HG03039 (cell line): ENCODE measurements around the gene TAAR2.
"Not testable (repeated sequence)": the region's sequence is repeated elsewhere in the genome, so short reads cannot be mapped to it uniquely, and the experiment has no call there.

Source experiments
- ATAC-seq: cut with Tn5 transposase; IDR thresholded peaks from one replicate; pipeline ENCODE4 v1.9.1; 2021; ENCODE audit warnings: mild to moderate bottlenecking, moderate library complexity; ENCODE audit not compliant: unreplicated experiment

The TAAR2 gene

DNA sequence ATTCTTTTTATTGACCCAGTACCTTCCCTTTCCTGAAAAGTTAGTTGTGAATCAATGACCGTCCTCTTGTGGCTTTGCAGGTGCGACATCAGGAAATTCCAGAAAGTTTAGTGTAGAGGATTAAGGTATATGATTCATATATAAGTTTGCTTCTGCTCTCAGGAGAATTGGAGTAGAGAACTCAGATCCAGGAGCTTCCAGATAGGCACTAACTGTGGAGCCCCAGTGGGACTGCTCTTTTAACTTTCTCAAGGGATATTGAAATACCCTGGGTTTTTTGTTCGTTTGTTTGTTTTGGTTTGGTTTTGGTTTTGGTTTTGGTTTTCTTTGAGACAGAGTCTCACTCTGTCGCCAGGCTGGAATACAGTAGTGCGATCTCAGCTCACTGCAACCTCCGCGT, 9.5 kb downstream of the TAAR2 start:
- no peak for ATAC-seq

DNA sequence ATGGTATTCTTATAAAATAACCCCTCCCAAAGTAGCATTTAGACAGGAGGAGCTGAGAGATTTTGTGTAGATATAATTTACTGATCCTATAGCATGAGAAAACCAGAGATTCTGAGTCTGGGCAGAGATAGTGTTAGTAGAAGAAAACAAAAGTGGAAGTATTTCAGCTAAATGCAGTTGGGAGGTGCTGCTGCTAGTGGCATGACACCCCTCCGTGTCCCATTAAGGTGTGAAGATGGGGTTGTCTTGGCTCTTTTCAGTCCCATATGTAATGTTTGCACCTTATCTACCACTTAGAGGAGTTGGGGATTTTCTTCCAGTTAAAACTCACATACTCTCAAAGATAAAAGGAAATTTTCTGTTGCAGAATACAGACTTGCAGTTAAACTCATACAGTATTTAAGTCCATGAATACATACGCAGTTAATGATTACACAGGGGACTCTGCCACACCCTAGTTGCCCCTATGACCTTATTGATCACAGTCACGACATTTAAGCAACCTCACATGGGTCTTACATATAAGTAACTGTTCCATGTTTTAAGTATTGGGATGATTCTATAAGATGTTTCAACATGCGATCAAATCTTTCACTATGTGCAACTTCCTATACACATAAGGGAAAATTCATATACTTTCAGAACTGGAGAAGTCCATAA, 11.5 kb downstream of the TAAR2 start:
- no peak for ATAC-seq

- ATAC-seq, result no peak
These were observed 12.5 kb downstream of the TAAR2 start for GRCh38 chr6:132611616-132612015.

DNA sequence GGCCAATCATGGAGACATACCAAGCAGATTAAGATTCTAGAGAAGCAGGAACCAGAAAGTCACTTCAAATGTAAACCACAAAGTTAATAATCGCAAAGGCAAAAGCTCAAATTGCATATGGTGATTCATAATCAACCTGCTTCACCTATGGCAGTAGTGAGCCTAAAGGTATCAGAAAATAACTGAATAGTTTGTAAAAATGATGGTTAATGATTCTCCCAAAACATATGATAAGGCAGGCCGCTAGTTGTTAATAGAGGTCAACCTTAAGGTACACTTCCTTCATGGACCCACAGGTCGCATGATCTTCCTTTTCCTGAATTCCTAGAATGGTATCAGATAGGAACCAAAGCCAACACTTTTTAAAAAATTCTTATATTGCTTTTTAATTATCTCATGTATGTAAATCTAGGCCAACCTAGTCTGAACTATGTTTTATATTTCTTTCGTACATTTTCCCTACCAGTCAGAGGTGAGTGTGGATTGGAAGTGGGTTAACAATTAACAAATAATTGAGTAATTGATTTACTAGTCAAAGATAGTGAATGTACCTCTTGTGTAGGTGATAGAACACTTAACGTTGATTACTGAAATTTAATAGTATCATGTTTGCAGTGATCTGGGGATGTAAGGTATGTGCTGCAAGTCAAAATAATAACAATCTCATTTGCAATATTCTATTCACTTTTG, 16.4 kb downstream of the TAAR2 start:
- ATAC-seq, result no peak

DNA sequence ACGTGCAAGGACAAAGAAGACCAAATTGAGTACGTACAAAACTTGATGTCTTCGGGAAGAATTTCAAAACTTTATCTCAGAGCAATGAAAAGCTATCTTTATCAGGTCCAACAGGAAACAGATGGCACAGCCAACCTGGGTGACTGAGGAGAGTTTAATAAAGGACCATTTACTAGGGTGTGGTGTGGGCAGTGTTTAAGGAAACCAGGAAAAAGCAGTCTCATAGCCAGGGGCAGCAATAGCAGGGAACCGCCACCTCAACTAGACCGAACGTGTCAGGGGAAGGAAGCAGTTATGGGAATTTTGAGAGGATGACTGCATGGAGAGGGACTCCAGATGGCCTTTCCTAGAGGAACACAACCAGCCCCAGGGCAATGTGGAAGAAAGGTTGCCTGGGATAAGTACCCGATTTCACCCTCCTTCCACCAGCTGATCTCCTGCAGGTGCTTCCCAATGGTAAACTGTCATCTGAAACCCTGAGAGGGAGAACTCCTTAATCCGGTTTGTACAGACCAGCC, 19.4 kb downstream of the TAAR2 start:
- no peak for ATAC-seq

- ATAC-seq, result not testable (repeated sequence)
These were observed 23.2 kb downstream of the TAAR2 start for GRCh38 chr6:132600900-132601299.

- no peak for ATAC-seq
These were observed 25.6 kb downstream of the TAAR2 start for GRCh38 chr6:132598473-132598872.

DNA sequence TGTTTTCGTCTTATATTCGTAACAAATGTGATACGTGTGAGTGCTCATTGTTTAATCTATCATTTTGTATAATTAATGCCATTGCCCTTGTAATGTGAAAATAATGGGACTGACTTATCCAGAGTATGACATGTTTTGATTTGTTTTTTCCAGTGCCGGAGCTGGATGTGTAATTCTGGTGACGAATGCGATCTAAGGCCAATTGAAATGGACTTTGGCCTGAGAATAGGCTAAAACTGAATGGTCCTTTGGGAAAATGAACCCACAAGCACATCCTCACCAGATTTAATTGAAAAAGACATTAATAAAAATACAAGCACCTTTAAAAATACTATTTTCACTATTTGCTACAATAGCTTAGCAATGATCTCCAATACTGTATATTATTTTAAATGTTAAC, 27.9 kb downstream of the TAAR2 start:
- no peak for ATAC-seq

DNA sequence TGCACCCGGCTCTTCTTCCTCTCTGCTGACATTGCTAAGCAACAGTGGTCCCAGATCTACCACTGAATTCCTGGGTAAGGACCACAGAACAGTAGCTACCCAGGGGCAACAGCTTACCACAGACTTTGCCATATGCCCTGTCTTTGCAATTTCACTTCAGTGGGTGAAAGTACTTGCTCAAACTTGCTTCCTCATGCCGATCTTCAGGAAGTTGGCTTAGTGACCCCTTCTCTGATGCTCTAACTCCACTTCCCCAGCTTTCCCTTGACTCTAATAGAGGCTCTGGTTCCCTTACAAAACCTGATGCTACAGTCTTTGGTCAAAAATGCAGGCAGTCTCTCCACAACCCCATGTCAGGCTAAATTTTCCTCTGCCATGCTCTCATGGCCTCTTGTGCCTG, 31.2 kb downstream of the TAAR2 start:
- no peak for ATAC-seq

DNA sequence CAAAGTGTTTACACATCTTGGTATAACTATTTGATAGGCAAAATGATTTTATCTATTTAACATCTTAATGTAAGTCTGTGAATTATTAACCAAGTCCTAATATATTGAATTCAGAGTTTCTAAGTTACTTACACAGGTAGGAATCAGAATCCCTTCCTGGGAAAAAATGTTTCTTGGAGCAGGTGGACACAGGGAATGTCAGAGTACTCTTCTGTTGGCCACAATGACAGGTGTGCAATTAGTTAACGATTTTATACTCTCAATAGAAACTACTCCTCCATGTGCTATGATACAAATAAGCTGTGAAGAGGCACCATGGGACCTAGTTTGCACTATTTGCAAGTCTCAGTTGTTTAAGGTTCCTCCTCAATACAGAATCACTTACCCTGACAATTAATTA, 33.7 kb downstream of the TAAR2 start:
- ATAC-seq, result no peak

GRCh38 chr6:132589454-132589853, 34.6 kb downstream of the TAAR2 start, which contains the start of gene TAAR5:
TSS of gene TAAR5 (minus strand) at chr6:132589741. CDS start at chr6:132589686, 55 bp downstream.
- no peak for ATAC-seq

GRCh38 chr6:132587424-132587823, 36.7 kb downstream of the TAAR2 start:
- ATAC-seq, result no peak

DNA sequence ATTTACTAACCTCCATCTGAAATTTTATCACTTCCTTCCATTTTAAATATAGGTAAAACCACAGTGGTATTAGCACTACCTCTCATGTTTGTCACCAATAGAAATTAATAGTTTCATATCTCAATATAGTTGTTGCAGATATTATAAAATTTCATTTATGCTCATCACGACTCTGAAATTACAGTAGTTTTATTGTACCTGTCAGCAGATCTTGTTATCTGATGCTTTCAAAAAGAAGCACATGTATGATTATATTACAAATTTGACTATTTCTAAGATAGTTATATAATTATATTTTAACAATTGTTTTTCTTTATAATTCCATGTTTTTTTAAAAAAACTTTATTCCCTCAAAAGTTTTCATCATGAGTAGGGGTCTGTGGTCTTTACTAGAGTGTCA, 39.4 kb downstream of the TAAR2 start:
- no peak for ATAC-seq

DNA sequence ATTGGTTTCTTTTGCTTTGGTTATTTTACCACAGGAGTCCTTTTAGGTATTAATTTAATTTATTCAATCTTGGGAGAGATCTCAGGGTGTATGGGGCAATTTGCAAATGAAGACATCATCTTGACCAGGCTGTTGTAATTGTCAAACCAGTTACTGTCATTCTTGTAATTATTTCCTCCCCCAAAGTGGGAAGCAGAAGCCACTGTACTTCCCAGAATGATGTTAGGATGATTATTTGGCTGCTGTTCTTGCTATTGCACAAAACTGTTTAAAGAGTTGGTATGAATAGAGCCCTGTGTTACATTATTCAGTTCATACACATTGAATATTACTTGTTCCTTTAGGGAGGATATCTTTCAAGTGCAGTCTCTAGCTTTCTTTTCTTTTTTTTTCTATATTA, 52.3 kb downstream of the TAAR2 start:
- ATAC-seq, result no peak

- no peak for ATAC-seq
These were observed 53.8 kb downstream of the TAAR2 start, which contains the start of gene TAAR6 for GRCh38 chr6:132570221-132570777. TSS of gene TAAR6 (plus strand) at chr6:132570322. CDS start at chr6:132570322, 0 bp downstream.

DNA sequence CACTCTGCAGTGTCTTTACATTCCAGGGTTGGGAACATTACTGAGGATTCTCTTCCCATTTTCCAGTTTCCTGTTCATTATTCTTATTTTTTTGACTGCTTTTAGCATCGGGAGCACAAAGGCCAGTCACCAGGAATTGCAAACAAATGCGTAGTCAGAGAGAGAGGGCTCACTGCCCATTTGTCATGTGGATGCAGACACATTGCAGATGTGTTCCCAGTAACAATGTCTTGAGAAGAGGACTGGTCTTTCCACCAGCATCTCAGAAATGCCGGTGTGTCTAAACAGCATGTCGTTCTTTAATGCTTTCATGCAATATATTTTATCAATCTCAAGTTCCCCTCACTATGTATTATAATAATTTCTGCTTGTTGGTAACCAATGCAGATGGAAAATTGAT, 54.9 kb downstream of the TAAR2 start:
- ATAC-seq, result no peak

GRCh38 chr6:132568611-132569010, 55.5 kb downstream of the TAAR2 start:
- no peak for ATAC-seq

DNA sequence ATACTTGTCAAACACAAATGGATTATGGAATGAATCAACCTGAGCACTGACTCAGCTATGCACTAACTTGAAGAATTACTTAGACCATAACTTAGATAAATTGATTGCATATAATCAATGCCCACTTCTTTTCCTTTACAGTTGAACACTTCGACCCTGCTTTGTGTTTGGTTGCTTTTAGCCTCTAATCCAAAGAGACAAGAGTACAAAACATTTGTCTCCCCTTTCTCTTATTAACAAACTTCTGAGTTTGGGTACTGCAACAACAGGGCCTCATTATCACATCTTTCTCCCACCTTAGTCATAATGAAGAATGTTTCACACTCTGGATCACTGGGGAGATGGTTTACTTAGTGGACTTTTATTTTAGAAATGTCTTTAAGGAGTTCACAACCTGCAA, 56.5 kb downstream of the TAAR2 start:
- no peak for ATAC-seq
